IMR-90 (cell line): ENCODE results near the gene NUP93.

Source experiments
- BHLHE40 ChIP-seq: fragments of 150-350 bp; IDR thresholded peaks from 2 replicates; pipeline ENCODE4 v1.6.1; 2016; ENCODE audit warnings: mild to moderate bottlenecking, low read depth, low read length
- CEBPB ChIP-seq: IDR thresholded peaks from 2 replicates; pipeline ENCODE4 v1.6.1; 2012; ENCODE audit warnings: low read depth, low read length, improper control_type of control experiment
- CHD1 ChIP-seq: IDR thresholded peaks from 2 replicates; pipeline ENCODE4 v1.6.1; 2012; ENCODE audit warnings: low read depth, low read length, improper control_type of control experiment
- MAFK ChIP-seq: IDR thresholded peaks from 2 replicates; pipeline ENCODE4 v1.6.1; 2012; ENCODE audit warnings: low read depth, low read length, improper control_type of control experiment
- MAZ ChIP-seq: IDR thresholded peaks from 2 replicates; pipeline ENCODE4 v1.6.1; 2012; ENCODE audit warnings: low read depth, mild to moderate bottlenecking, low read length, improper control_type of control experiment, moderate library complexity, borderline replicate concordance
- MXI1 ChIP-seq: IDR thresholded peaks from 2 replicates; pipeline ENCODE4 v1.6.1; 2012; ENCODE audit warnings: low read depth, mild to moderate bottlenecking, low read length, moderate library complexity, borderline replicate concordance
- POLR2A ChIP-seq: IDR thresholded peaks from 2 replicates; pipeline ENCODE4 v1.6.1; 2012; ENCODE audit warnings: mild to moderate bottlenecking, low read depth, low read length
- RAD21 ChIP-seq: IDR thresholded peaks from 2 replicates; pipeline ENCODE4 v1.6.1; 2012; ENCODE audit warnings: low read length, improper control_type of control experiment
- SMC3 ChIP-seq: fragments of 150-350 bp; IDR thresholded peaks from 2 replicates; pipeline ENCODE4 v1.6.1; 2016; ENCODE audit warnings: low read depth, mild to moderate bottlenecking, antibody characterized with exemption, low read length, moderate library complexity
- TF ChIP-seq, protein P1 (sequence below): conservative IDR thresholded peaks from 2 replicates; pipeline ENCODE4 v1.5.1; 2012; ENCODE audit warnings: mild to moderate bottlenecking, low read depth, low read length, improper control_type of control experiment
- TF ChIP-seq, protein P2 (sequence below): fragments of 150-350 bp; IDR thresholded peaks from 2 replicates; pipeline ENCODE4 v1.6.1; 2017; ENCODE audit warnings: mild to moderate bottlenecking, antibody characterized with exemption, low read length, low read depth

DNA sequence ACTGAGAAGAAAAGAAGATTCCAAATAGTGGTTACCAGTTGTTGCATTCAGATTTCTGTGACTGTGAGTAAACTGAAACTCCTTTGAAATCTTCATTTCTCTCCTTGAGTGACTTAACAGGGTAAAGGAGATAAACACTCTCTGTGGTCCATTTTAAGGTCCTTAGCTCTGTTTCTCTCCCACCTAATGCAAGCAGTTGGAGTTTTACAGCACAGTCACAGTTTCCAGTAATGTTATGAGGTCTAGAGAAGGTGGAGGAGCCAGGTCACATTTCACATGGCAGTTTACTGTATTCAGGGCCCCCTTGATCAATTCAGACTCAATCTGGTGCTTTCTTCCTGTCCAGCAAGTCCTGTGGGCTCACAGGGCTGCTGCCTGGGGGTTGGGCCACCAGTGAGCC, 102.8 kb downstream of the NUP93 start:
- TF ChIP-seq, protein P1, sequence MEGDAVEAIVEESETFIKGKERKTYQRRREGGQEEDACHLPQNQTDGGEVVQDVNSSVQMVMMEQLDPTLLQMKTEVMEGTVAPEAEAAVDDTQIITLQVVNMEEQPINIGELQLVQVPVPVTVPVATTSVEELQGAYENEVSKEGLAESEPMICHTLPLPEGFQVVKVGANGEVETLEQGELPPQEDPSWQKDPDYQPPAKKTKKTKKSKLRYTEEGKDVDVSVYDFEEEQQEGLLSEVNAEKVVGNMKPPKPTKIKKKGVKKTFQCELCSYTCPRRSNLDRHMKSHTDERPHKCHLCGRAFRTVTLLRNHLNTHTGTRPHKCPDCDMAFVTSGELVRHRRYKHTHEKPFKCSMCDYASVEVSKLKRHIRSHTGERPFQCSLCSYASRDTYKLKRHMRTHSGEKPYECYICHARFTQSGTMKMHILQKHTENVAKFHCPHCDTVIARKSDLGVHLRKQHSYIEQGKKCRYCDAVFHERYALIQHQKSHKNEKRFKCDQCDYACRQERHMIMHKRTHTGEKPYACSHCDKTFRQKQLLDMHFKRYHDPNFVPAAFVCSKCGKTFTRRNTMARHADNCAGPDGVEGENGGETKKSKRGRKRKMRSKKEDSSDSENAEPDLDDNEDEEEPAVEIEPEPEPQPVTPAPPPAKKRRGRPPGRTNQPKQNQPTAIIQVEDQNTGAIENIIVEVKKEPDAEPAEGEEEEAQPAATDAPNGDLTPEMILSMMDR = no peak
- no peak for TF ChIP-seq CHD1
- TF ChIP-seq POLR2A = no peak
- TF ChIP-seq MAZ = no peak
- no peak for TF ChIP-seq RAD21
- TF ChIP-seq, protein P2, sequence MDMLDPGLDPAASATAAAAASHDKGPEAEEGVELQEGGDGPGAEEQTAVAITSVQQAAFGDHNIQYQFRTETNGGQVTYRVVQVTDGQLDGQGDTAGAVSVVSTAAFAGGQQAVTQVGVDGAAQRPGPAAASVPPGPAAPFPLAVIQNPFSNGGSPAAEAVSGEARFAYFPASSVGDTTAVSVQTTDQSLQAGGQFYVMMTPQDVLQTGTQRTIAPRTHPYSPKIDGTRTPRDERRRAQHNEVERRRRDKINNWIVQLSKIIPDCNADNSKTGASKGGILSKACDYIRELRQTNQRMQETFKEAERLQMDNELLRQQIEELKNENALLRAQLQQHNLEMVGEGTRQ = no peak
- no peak for TF ChIP-seq SMC3
- TF ChIP-seq MXI1 = no peak
- TF ChIP-seq BHLHE40 = no peak
- no peak for TF ChIP-seq MAFK
- TF ChIP-seq CEBPB = no peak
